Astrocyte of the cerebellum (primary cell): ENCODE measurements around the gene TMEM269.

Experiments
- DNase-seq: peaks from one replicate; pipeline ENCODE4 v3.0.0-alpha.2; 2011; ENCODE audit warnings: low read depth
- H3K4me3 ChIP-seq: 2 replicates; pipeline ENCODE4 v1.5.1; 2011; ENCODE audit warnings: mild to moderate bottlenecking, low read depth, low read length, moderate library complexity
- CTCF ChIP-seq: IDR thresholded peaks from 2 replicates; pipeline ENCODE4 v1.5.1; 2012; ENCODE audit warnings: low read length, low read depth, moderate library complexity, mild to moderate bottlenecking; ENCODE audit errors: missing control alignments
- in situ Hi-C: cut with HindIII; loops from 2 replicates; pipeline ENCODE4 v1.10.0; 2017; ENCODE audit warnings: low sequenced_read_pairs

The TMEM269 gene

DNA sequence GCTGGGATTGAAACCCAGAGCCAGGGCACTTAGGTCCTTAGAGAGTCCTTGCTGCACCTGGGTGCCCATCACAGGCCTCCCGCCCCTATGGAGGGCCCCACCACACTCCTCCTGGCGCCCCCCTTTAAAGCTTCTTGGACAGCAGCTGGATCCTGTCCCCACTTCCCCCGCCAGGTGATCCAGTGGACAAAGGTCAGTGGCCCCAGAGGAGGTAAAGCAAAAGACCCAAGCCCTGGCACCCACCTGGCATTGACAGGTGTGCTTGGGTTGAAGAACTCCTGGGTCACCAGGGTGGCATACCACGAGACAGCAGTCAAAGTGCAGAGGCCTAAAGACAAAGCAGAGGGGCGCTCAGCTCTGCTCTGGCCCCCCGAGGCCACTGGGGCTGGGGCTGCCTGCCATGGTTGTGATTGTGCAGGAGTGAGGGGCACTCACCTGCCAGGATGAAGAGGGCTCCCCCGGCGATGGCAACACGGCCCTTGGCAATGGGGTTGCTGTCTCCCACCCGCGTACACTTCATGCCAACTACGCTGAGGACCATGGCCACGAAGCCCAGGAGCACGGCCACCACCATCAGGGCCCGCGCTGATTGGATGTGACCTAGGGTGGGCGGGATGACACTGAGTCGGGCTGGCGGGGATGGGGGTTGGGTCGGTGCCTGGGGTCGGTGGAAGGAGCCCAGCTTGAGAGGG is 46.7 kb upstream of the TMEM269 start:
- H3K4me3 ChIP-seq, result no peak overlapping the region
- in situ Hi-C loops, result no loop called here
- DNase-seq, result no peak
- no peak for TF ChIP-seq CTCF

GRCh38 chr1:42738678-42739226 is 46.0 kb upstream of the TMEM269 start:
- no peak for TF ChIP-seq CTCF
- in situ Hi-C loops, result no loop called here
- DNase-seq, result no peak
- no peak overlapping the region for H3K4me3 ChIP-seq

DNA sequence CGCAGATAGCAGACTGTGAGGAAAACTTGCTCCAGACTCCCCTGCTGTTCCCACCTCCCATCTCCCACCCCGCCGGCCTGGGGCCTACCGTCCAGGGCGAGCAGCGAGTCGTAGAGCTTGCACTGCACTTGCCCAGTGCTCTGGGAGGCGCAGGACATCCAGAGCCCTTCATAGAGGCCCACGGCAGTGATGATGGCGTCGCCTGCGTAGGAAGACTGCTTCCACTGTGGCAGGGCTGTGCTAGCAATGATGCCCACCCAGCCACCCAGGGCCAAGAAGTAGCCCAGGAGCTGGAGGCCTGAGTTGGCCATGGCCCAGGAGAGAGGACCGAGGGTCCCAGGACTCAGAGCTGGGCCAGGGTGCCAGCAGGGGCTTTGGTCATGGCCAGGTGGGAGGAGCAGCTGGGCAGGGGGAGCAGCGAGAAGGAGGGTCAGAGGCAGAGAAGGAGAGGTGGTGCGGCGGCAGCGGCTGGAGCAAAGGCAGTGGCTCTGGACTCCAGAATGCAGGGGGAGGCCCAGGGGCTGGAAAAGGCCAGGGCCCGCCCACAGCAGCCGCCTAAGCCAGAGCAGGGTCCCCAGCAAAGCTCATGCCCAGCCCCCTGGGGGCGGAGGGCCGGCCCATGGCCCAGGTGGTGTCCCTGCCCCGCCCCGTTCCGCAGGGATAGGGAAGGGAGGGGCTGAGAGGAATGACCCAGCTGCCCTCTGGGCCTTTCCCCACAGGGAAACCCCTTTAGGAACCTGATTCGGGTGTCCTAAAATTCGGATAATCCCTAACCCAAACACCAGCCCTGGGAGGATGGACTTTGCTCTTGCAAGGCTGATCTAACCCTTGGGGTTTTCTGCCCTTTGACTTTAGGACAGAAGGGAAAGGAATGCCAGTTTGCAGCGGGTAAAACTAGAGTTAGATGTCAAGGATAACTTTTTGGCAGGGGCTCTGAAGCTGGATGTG is 44.8 kb upstream of the TMEM269 start, which contains the start of gene CLDN19:
Gene CLDN19, minus strand, starts transcription at position 484 of the 948 bp plus-strand sequence. Its CDS starts 173 bp downstream, at position 311.
- in situ Hi-C loops, result no loop called here
- no peak for TF ChIP-seq CTCF
- no peak for DNase-seq
- no peak within 1 kb of the TSS for H3K4me3 ChIP-seq

DNA sequence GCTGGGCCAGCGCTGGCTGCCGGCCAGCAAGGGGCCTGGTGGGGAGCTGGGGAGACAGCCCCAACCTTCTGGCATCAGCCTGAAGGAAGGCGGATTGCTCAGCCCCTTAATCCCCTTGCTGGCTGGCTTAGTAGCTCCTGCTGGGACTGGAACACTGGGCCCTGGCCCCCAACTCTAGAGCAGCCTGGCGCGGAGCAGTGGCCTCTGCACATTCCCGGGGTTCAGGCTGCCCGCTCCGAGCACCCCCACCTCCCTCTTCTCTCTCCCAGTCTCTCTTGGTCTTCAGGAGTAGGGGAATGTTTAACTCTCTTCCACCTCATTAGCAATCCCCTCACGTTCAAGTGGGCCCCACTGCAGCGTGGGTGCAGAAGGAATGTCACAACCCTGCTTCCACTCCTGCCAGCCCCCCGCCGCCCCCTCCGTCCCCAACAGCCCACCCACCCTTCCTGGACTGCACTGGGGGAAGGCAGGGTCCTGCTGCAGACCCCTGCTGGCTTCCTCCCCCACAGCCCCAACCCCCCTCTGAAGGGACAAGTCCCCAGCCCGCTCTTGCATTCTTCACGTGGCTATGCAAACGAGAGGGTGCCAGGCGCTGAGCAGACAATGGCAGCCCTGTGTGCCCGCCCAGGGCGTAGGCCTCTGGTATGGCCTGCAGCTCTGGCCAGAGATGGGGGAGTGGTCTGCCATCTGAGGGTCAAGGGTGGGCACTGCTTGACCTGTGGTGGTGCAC is 43.8 kb upstream of the TMEM269 start:
- in situ Hi-C loops, result no loop called here
- no peak for DNase-seq
- no peak for TF ChIP-seq CTCF
- no peak overlapping the region for H3K4me3 ChIP-seq

GRCh38 chr1:42741706-42742105 is 43.1 kb upstream of the TMEM269 start:
- in situ Hi-C loops, result no loop called here
- no peak for DNase-seq
- H3K4me3 ChIP-seq, result no peak overlapping the region
- no peak for TF ChIP-seq CTCF

DNA sequence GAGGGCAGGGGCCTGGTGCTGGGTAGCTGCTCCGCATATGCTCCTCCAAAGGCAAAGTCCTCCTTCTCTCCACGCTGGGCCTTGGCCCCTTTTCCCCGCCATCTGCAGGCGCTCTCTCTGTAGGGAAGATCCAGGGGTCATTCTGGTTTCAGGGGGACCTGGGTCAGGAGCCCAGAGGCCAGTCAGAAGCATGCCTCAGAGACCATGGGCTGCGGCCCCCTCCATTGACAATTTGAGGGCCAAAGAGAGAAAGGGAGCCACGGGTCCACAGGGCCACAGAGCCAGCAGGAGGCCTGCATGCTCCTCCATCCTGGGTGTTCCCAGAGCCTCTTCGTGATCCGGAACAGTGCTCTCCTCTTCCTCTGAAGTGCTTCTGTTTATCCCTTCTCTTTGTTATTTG is 42.6 kb upstream of the TMEM269 start:
- no peak for TF ChIP-seq CTCF
- in situ Hi-C loops, result no loop called here
- no peak overlapping the region for H3K4me3 ChIP-seq
- DNase-seq, result no peak
